NCI-H82 (cell line): ENCODE data around the gene LGR4.

Experiments used
- DNase-seq: peaks from one replicate; lab custom pipeline; 2025; lab: John Stamatoyannopoulos, UW

LGR4 gene

DNA sequence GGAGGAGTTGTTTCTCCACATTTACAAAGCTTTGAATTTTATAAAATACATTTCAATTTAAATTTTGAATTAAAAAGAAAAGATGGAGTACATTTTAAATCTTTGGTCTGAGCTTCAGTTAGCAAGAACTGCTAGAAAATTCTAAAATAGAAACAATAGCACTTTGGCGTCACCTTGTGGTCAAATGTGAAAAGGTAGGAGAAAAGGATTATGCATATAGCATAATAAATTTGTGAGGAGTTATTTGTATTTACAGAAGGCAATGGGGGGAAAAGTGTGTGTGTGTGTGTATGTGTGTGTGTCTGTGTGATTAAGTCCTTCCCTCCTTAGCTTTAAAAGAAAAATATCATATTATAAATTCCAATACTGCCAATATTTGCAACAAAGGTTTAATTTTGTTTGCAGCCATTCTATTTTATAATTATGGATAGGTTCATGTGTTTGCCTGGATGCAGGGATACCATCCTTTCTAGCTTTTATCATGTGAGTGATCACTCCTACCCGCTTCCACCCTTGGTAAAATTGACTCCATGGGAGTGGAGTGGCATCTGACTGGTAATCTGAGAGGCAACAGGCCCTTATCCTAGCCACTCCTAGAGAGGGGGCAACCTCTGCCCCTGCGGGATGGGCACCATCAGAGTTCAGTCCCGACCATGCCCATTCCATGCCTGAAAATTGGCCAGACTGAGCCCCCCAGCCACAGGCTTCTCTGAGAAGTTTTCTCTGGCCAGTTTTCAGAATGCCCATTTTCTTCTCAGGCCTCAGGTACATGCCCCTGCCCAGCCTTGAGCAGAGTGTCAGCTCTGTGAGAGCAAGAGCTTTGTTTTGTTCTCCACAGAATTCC, 13.6 kb upstream of the LGR4 start:
- peak; percentile 58 for DNase-seq

DNA sequence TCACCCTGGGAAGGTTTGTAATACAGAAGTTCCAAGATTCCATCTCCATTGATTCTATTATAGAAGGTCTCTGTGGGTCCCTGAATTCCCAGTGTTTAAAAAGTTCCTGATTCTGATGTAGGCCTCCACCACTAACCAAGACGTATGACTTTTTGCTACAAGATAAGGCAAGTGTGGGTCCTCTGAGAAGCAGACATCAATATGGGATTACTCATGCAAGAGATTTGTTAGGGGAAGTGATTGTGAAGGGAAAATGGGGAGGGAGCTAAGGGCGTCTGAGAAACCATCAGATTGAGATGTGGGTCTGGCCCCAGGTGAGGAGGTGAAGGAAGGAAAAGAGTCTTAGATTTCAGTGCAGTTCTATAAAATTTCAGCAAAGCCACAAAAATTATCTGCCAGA, 10.2 kb upstream of the LGR4 start:
- DNase-seq, result no peak

DNA sequence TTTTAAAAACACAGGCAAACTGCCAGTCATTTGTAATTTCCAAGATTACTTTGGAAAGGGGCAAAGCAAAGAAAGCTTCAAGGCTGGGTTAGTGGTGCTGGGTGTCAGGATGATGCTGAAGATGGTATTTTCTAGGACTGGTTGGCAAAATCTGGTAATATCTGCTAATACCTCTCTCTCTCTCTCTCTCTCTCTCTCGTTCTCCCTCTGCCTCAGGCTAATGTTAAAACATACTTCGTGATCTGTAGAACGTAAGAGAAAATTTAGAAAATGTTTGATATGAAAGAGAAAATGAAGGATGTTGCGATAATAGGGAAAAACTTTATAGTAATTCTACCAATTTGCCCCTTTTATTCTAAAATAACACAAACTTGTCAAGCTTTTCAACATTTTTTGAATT, 9.4 kb upstream of the LGR4 start:
- no peak for DNase-seq

DNA sequence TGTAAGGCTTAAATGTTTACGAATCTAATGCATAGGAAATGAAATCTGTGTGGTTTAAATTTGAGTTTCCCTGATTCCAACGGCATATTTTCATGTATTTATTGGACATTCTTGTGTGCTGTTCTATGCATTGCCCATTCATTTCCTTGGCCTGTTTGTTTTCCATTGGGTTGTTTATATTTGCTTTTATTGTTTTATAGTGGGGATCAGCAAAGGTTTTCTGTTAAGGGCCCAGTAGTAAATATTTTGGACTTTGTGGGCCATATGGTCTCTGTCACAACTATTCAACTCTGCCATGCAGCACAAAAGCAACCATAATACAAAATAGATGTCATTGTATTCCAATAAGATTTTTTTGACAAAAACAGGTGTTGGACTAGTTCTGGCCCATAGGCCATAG, 5.2 kb upstream of the LGR4 start:
- DNase-seq, result no peak

DNA sequence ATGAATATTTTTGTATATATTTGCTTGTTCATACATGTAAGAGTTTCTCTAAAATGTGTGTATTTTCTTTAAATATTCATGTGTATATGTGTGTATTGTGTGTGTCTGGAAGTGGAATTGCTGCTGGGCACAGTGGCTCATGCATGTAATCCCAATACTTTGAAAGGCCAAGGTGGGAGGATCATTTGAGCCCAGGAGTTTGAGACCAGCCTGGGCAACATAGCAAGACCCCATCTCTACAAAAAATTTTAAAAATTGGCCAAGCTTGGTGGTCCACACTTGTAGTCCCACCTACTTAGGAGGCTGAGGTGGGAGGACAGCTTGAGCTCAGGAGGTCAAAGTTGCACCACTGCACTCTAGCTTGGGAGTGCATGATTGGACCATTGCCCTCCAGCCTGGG, 4.7 kb upstream of the LGR4 start:
- DNase-seq, result no peak

DNA sequence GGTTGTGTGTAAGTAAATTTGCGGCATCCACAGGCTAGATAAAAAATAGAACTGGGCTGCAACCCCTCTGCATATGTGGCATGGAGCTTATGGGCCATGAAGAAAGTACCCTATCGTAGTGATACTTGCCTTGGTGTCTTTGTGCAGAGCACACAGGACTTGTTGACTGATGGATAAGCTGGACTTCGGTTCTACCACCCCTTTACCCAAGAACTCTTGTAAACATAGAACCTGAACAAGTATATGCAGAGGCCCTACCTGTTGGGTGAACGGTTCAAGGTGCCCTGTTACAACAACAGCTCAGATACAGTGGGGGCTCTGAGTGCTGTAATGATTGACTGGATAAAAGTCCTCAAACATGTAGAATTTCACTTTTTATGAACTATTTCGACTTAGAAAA, 3.0 kb upstream of the LGR4 start:
- DNase-seq, result no peak

DNA sequence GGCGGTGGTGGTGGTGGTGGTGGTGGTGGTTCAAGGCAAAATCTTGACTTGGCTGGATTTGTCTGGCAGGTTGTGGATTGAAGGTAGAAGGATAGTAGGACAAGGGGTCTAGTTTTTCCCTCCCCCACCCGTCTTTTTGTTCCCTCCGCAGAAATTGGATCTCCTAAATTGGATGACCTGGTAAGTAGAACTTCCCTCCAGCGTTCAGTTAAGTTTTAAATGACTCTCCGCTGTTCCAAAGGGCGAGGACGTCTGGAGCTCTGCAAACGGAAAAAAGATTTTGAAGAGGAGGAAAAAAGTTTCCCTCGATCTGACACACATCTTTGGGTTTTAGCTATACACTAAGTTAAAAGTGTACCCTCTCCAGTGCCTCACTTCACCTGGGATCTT, 422 bp upstream of the LGR4 start:
- DNase-seq, result no peak

DNA sequence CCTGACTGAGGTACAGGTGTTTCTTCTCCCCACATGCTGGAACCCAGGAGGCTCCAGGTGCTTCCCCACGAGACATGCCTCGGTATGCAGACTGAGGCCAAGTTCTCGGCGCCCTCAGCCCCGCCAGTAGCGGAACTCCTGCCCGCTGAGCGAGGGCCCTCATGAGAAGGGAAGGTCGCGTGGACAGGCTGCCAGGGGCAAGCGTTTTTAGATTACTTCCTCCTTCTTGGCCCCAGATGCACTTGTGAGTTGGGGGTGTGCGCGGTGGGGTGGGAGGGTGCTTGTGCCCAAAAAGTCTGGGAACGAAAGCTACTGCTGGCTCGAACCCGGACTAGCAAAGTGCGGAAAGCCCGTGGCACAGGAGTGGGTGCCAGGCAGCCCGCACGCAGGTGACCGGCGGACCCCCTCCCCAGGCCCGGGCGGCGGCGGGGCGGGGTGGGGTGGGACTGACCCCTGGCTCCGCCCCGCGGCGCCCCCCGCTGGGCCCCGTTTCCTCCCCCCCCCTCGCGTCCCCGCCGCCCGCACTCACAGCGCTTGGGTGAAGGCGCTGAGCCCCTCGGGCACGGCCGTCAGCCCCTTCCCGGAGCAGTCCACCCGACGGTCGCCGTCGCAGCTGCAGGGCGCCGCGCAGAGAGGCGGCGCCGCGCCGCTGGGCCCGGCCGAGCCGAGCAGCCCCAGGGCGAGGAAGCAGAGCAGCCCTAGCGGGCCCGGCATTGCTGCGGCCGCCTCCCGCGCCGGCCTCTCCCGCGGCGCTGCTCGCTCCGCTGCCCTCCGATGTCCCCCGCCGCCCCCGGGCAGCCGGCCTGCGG, 797 bp downstream of the LGR4 start:
- peak; percentile 47 for DNase-seq

DNA sequence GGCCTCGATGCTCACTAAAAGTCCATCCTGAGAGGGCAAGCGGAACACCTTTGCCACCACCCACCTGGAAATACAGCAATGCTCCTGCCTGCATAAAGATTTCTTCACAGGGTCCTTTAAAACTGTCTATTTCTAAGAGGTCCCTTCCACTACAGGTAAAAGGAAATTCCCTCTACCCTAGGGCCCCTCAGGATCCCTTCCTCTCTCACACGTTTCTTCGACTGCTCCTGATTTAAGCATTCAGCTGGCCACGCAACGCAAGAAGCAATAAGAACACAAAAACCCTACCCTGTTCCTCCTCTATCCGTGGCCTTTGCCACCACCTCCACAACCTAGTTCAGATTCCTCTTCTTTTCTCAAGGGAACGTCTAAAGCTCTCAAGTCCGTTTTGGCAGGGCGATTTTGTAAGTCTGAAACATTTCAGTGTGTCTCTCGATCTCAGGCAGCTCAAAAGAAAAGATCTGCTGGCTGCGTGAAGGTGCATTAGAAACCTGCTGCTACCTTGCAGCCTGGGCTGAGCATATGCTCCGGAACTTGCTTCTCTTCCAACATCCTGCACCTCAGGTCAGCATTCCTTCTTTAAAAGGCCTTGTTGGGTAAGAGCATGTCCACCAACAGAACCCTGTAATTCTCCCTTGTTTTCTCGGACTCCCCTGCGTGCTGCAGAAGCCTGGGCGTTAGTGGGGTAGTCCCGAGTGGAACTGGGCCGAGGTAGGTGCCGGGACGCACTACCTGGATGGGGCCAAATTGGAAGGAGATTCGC, 1.6 kb downstream of the LGR4 start:
- peak; percentile 5 for DNase-seq

DNA sequence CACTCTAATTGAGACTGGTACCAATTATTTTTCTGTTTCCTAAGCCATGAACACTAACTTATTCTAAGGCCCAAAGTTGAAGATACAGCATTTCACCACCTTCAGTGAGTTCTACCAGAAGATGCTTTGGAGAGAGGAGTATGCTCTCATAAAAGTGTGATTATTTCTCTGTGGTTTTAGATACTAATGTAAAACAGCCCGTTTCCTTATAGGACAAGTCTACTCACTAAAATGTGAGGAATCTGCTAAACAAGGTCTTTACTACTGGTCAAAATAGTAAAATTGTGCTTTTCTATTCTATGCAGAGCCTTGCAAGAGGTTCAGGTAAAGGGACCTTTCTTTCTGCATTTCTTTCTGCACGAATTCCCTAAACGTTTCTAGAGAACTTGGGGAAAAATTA, 2.4 kb downstream of the LGR4 start:
- DNase-seq, result no peak

DNA sequence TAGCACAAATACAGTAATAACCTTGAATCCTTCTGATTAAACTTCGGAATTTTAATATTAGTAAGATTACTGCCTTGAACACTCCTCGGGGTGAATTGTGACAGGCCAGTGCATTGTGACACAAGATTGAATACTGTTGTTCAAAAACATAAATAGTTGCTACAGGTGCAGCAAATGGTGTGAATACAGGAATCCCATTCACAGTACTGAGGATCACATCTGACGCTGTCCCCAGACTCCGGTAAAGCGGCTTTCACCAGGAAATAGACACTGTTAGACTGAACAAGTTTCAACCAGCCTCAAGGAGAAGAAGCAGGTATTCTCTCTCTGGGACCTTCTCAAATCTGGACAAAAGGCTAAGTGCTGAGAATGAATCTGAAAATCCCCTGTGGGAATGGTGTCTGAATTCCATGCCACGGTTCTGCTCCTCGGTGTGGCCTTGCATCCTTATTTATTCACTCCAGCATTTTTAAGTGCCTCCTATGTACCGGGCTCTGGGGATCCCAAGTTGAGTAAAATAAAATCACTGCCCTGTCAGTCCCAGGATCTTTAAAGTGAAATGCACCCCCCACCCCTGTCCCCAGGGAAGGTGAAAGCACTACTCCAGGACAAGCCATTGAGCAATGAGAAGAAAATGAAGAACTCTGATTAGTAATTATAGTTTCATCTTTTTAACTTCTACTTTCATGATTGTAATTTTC, 3.4 kb downstream of the LGR4 start:
- no peak for DNase-seq

DNA sequence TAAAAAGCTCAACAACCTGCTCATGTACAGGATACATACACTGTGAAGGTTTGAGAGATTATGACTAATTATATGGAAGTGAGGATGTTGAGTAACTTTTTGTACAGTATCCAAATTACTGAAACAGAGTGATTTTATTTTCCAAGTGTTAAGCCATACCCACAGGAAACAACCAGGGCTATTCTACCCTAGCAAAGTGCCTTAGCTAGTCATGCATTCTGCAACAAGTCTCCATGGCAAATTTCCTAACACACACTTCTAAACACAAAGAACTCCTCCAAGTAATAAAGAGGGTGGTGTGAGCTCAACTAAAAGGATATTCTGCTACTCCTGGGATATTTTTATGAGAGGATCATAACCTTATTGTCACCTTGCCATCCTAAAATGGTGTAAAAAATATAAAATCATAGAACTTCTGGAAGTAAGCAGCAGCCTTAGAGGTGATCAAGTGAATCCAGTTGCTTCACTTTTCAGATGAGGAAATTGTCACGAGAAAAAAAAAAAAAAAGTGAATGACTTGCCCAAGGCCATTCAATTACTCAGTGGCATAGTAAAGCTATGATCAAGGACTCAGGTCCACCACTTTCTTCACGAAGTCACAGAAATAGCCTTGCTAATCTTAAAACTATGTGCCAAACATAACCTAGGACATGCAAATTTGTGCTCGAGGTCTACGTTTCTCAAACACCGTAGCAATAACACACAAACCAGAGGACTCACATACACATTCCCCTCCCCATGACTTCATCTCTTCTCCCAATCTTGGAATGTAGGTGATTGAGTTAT, 4.2 kb downstream of the LGR4 start:
- no peak for DNase-seq

DNA sequence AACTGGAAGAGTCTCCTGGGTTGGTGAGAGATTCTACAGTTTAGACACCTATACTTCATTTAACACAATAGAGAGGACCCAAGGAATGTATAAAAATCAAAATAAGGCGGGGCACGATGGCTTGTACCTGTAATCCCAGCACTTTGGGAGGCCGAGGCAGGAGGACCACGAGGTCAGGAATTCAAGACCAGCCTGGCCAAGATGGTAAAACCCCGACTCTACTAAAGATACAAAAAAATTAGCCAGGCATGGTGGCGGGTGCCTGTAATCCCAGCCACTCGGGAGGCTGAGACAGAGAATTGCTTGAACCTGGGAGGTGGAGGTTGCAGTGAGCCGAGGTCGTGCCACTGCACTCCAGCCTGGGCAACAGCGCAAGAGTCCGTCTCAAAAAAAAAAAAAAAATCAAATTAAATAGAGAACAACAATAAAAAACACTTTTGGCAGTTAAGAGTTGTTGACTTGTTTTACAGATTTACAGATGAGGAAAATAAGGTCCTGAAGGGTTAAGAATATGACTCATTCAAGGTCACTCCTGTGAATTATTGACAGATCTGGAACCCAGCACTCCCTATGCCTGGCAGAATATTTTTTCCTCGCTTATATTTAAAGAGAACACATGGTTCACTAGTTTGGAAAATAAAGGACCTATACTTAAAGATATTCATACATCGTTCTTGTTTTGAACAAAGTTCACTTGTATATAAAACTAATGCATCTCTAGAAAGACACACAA, 5.2 kb downstream of the LGR4 start:
- DNase-seq, result no peak

DNA sequence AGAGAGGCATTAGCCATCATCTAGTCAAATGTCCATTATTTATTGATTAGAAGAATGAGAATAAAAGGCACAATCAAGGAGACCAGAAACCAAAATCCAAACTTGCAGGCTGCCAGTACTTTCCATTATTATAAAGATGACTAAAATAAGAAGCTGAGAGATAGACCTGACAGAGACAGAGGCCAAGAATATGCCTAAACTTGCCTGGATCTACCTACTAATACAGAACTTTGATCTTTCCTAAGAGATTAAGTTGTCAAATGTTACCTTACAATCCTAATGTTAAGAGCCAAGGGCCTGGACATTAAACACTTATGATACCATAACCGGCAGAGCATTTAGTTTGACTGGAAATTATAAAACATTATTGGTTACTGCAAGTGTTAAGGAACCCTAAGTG, 6.2 kb downstream of the LGR4 start:
- no peak for DNase-seq

DNA sequence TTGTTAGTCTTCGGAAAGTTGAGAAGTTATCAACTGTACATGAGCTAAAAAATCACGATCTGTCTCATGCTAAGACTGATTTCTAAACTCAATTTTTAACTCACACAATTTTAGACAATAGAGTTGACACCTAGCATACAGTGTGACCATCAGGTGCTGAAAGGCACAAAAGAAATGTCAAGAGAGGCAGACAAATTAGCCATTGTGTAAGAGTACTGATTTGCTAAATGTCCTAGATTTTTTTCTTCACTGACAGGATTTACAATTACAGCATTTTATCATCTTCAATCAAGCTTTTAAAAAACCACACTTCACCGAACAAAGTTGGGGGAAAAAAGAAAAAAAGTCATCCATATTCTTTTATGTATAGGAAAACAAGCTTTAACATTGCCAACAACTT, 7.0 kb downstream of the LGR4 start:
- DNase-seq, result no peak

DNA sequence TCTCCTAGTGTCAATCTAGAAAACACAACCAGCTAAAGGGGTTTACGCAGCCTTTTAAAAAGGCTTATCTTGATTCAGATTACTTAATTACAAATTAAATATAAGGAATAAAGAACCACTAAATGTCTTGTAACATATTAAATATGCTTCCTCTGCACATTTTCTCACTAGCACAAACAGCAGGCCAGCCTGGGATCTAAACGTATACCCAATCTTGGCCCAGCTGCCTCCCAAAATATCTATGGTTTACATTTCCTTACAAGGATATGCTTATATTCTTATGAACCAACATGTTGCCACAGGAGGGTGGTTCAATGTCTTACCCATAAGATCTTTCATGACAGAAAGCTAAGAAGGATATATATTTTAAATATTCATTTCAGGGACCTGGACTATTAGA, 7.7 kb downstream of the LGR4 start:
- no peak for DNase-seq

DNA sequence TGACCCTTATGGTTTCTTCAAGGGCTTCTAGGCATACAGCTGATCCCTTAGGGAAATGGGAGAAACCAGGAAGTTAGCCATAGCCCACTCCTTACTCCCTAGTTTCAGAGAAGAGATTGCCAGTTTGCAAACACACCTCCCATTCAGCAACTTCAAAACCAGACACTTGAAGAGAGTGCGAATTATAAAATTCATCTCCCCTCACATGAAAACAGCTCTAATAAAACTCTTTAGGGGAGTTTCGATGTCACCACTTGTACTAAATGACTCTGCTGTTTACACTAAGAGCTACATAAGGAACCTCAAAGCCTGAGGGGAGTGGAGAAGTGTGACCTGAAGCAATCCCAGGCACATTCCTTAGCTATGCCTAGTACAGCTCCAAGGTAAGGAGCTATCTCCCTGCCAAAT, 8.3 kb downstream of the LGR4 start:
- no peak for DNase-seq

DNA sequence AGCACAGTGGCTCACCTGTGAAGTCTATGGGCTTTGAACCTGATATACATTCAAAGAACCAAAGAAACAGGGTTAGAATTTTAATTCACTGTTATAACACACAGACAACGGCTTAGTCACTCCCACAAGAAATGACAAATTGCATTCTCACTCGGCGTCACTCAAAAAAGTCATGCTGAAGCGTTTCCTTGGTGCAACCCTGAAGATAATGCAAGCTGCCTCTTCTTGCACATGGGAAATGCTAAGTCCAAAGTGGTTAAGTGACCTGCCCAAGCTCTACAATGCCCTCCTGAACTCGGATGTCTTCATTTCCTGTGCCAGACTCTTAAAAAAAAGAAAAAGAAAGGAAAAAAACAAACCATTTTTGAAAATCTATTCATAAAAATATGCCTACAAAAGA, 10.0 kb downstream of the LGR4 start:
- no peak for DNase-seq

DNA sequence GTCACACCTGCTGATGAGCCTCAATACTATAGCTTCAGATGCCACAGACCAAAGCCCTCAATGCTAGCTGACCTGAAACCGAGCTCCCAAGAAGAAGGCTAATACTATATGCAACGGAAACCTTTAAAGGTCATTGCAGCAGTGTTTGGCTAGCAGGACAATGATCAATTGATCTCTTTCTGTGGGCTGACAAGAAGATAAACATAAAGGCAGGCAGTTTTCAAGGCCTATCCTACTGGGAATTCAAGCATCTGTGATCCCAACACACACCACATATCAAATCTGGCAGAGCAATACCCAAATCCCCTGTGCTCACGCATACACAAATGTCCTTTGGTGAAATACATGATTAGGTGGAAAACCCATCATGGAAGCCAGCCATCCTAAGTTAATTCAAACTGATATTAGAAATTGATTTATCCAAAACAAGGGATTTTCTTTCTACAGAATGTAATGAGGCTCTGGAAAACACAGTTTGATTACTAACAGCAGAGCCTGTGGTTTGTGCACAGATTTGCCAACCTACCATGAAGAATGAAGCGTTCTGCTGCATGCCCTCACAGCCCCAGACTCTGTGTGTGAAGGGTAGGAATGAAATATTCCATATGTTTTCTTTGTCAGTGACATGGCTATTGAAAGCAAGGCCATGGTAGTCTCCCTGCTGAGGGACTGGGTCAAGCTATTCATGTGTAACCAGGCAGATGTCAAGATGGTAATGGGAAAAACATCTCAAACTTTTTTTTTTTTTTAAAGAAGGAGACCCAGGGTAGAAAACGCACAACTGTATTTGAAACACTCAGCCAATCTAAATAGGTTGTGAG, 12.2 kb downstream of the LGR4 start:
- DNase-seq, result peak; percentile 1

DNA sequence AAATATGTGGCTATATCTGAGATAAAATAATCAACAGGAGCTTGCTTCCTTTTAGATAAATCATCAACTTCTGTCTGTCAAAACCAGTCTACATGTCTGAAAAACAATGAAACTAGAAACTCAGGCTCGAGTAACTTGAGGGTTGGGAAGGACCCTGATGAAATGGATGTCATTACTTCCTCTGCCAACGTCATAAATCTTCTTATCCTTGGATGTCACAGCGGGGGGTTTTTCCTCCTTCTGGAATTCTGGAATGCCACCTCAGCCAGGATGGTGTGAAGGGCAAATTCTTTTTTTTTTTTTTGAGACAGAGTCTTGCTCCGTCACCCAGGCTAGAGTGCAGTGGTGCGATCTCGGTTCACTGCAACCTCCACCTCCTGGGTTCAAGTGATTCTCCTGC, 13.4 kb downstream of the LGR4 start:
- no peak for DNase-seq
